HG03045 (cell line): ENCODE data around the gene PNMA1.

Source experiments
- ATAC-seq: cut with Tn5 transposase; IDR thresholded peaks from one replicate; pipeline ENCODE4 v1.9.1; 2021; ENCODE audit warnings: mild to moderate bottlenecking, moderate library complexity; ENCODE audit not compliant: unreplicated experiment

Gene PNMA1

GRCh38 chr14:73739174-73739898, 25.2 kb upstream of the PNMA1 start:
- no peak for ATAC-seq

GRCh38 chr14:73738518-73739173, 24.5 kb upstream of the PNMA1 start:
- no peak for ATAC-seq

- no peak for ATAC-seq
These were observed 22.7 kb upstream of the PNMA1 start for GRCh38 chr14:73736842-73737241.

GRCh38 chr14:73732006-73732405, 17.8 kb upstream of the PNMA1 start:
- ATAC-seq: no peak

- ATAC-seq: no peak
These were observed 16.9 kb upstream of the PNMA1 start for GRCh38 chr14:73731111-73731510.

- no peak for ATAC-seq
These were observed 15.5 kb upstream of the PNMA1 start for GRCh38 chr14:73729556-73730265.

- ATAC-seq: no peak
These were observed 14.6 kb upstream of the PNMA1 start for GRCh38 chr14:73728717-73729330.

- ATAC-seq: no peak
These were observed 13.0 kb upstream of the PNMA1 start for GRCh38 chr14:73727166-73727565.

GRCh38 chr14:73726025-73726961, 12.1 kb upstream of the PNMA1 start:
- ATAC-seq: no peak

GRCh38 chr14:73725116-73726024, 11.2 kb upstream of the PNMA1 start:
- ATAC-seq: no peak

- no peak for ATAC-seq
These were observed 10.5 kb upstream of the PNMA1 start for GRCh38 chr14:73724696-73725095.

- no peak for ATAC-seq
These were observed 9.8 kb upstream of the PNMA1 start for GRCh38 chr14:73723797-73724661.

- no peak for ATAC-seq
These were observed 9.2 kb upstream of the PNMA1 start for GRCh38 chr14:73723406-73723796.

GRCh38 chr14:73722581-73722980, 8.4 kb upstream of the PNMA1 start:
- ATAC-seq: no peak

- ATAC-seq: no peak
These were observed 7.1 kb upstream of the PNMA1 start for GRCh38 chr14:73721101-73721821.

- ATAC-seq: no peak
These were observed 6.5 kb upstream of the PNMA1 start for GRCh38 chr14:73720636-73721035.

- ATAC-seq: no peak
These were observed 5.6 kb upstream of the PNMA1 start for GRCh38 chr14:73719791-73720190.

GRCh38 chr14:73719361-73719760, 5.2 kb upstream of the PNMA1 start:
- ATAC-seq: no peak
